Breast epithelium (tissue), 3 donors: ENCODE results near the gene CEACAM20.
"Not testable (repeated sequence)": the region's sequence is repeated elsewhere in the genome, so short reads cannot be mapped to it uniquely, and the experiment has no call there.

Experiments
- POLR2A ChIP-seq: fragments of 450-650 bp; IDR thresholded peaks from one replicate; pipeline ENCODE4 v1.6.1; 2016; ENCODE audit warnings: antibody characterized with exemption, mild to moderate bottlenecking, moderate library complexity
- TF ChIP-seq, protein P1 (sequence below), 3 donors: fragments of 450-650 bp; IDR thresholded peaks; one replicate each; pipeline ENCODE4 v1.5.1; 2016 to 2017; ENCODE audit warnings: antibody characterized with exemption in 3 of 3, mild to moderate bottlenecking in 3 of 3, moderate library complexity in 3 of 3

DNA sequence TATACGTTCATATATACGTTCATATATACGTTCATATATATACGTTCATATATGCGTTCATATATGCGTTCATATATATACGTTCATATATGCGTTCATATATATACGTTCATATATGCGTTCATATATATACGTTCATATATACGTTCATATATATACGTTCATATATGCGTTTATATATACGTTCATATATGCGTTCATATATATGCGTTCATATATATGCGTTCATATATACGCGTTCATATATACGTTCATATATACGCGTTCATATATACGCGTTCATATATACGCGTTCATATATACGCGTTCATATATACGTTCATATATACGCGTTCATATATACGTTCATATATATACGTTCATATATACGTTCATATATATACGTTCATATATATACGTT is 21.5 kb upstream of the CEACAM20 start:
- TF ChIP-seq, protein P1, sequence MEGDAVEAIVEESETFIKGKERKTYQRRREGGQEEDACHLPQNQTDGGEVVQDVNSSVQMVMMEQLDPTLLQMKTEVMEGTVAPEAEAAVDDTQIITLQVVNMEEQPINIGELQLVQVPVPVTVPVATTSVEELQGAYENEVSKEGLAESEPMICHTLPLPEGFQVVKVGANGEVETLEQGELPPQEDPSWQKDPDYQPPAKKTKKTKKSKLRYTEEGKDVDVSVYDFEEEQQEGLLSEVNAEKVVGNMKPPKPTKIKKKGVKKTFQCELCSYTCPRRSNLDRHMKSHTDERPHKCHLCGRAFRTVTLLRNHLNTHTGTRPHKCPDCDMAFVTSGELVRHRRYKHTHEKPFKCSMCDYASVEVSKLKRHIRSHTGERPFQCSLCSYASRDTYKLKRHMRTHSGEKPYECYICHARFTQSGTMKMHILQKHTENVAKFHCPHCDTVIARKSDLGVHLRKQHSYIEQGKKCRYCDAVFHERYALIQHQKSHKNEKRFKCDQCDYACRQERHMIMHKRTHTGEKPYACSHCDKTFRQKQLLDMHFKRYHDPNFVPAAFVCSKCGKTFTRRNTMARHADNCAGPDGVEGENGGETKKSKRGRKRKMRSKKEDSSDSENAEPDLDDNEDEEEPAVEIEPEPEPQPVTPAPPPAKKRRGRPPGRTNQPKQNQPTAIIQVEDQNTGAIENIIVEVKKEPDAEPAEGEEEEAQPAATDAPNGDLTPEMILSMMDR (IDR thresholded peaks at IDR 0.05): not testable (repeated sequence)
- TF ChIP-seq POLR2A: not testable (repeated sequence)
